IMR-90 (cell line): ENCODE measurements around the gene DNAH6. TPM values are rescaled to one million over a fixed set of nuclear protein-coding genes. Genes with fewer than 3 reads are reported as not detected.

Source experiments
- ATAC-seq: fragments of 200-7000 bp; cut with Tn5 transposase; 2 replicates; pipeline ENCODE4 v1.9.1; 2020; ENCODE audit warnings: low read depth, mild to moderate bottlenecking, moderate library complexity
- BruUV-seq: library from RNA; stranded (reverse); fragments of 400-500 nt; replicated peaks from 2 replicates; lab custom pipeline; 2021; lab: Mats Ljungman, UMichigan
- CTCF ChIA-PET: fragments of 300-600 bp; formaldehyde crosslinking; extraction: SDS; loops from one replicate; lab custom pipeline; 2021; ENCODE audit warnings: antibody characterized with exemption; lab: Yijun Ruan, JAX
- POLR2A ChIA-PET: fragments of 300-600 bp; sonication (Branson Sonifier 250); formaldehyde crosslinking; loops from one replicate; lab custom pipeline; 2022; ENCODE audit warnings: antibody characterized with exemption; ENCODE audit not compliant: unreplicated experiment; lab: Charles Lee
- DNase-seq: peaks from one replicate; pipeline ENCODE4 v3.0.0; 2013
- H2AFZ ChIP-seq: replicated peaks from 2 replicates; pipeline ENCODE3; 2013; ENCODE audit warnings: low read length, mild to moderate bottlenecking; ENCODE audit not compliant: poor library complexity
- H2AK5ac ChIP-seq: 2 replicates; pipeline ENCODE4 v1.6.1; 2013; ENCODE audit warnings: low read depth, low read length, inconsistent platforms
- H2AK9ac ChIP-seq: replicated peaks from 2 replicates; pipeline ENCODE3; 2013; ENCODE audit warnings: mild to moderate bottlenecking, low read depth, low read length, moderate library complexity; ENCODE audit not compliant: poor library complexity
- H2BK120ac ChIP-seq: 2 replicates; pipeline ENCODE4 v1.6.1; 2013; ENCODE audit warnings: low read depth, low read length, inconsistent platforms
- H2BK15ac ChIP-seq: 3 replicates; pipeline ENCODE4 v1.6.1; 2013; ENCODE audit warnings: low read depth, low read length, inconsistent platforms
- H2BK20ac ChIP-seq: 2 replicates; pipeline ENCODE4 v1.6.1; 2013; ENCODE audit warnings: low read depth, mild to moderate bottlenecking, inconsistent platforms, low read length, moderate library complexity
- H2BK5ac ChIP-seq: 2 replicates; pipeline ENCODE4 v1.6.1; 2013; ENCODE audit warnings: mild to moderate bottlenecking, low read depth, low read length, inconsistent platforms; ENCODE audit not compliant: poor library complexity, severe bottlenecking
- H3K14ac ChIP-seq: replicated peaks from 2 replicates; pipeline ENCODE4 v1.6.1; 2013; ENCODE audit warnings: low read depth, low read length, inconsistent platforms
- H3K18ac ChIP-seq: 2 replicates; pipeline ENCODE4 v1.6.1; 2013; ENCODE audit warnings: low read depth, low read length, control low read depth
- H3K23ac ChIP-seq: 2 replicates; pipeline ENCODE4 v1.6.1; 2013; ENCODE audit warnings: low read depth, low read length, inconsistent platforms
- H3K27ac ChIP-seq: 2 replicates; pipeline ENCODE4 v1.5.1; 2013; ENCODE audit warnings: mild to moderate bottlenecking, control low read depth, low read length; ENCODE audit not compliant: insufficient read depth
- H3K27me3 ChIP-seq: 2 replicates; pipeline ENCODE4 v1.6.1; 2013; ENCODE audit warnings: low read length; ENCODE audit not compliant: control insufficient read depth, insufficient read depth
- H3K36me3 ChIP-seq: 2 replicates; pipeline ENCODE4 v1.6.1; 2013; ENCODE audit warnings: low read length, mixed read lengths; ENCODE audit not compliant: control insufficient read depth, insufficient read depth
- H3K4ac ChIP-seq: 2 replicates; pipeline ENCODE4 v1.6.1; 2013; ENCODE audit warnings: low read depth, low read length, inconsistent platforms
- H3K4me1 ChIP-seq: 2 replicates; pipeline ENCODE4 v1.6.1; 2013; ENCODE audit warnings: low read length, mixed read lengths; ENCODE audit not compliant: control insufficient read depth, insufficient read depth
- H3K4me2 ChIP-seq: 2 replicates; pipeline ENCODE4 v1.6.1; 2013; ENCODE audit warnings: low read depth, mild to moderate bottlenecking, control low read depth, low read length, moderate library complexity
- H3K4me3 ChIP-seq: 2 replicates; pipeline ENCODE4 v1.5.1; 2013; ENCODE audit warnings: low read depth, mild to moderate bottlenecking, control low read depth, low read length, moderate library complexity; ENCODE audit not compliant: insufficient read depth
- H3K56ac ChIP-seq: 2 replicates; pipeline ENCODE4 v1.6.1; 2013; ENCODE audit warnings: low read length, inconsistent platforms; ENCODE audit not compliant: insufficient read depth; ENCODE audit errors: extremely low read depth
- H3K79me1 ChIP-seq, 2 experiments: 2 replicates each; pipeline ENCODE4 v1.6.1; 2013; ENCODE audit warnings: low read length in 2 of 2, inconsistent platforms in 1 of 2, low read depth in 1 of 2
- H3K9ac ChIP-seq: 2 replicates; pipeline ENCODE4 v1.6.1; 2013; ENCODE audit warnings: low read depth, low read length, control low read depth
- H3K9me1 ChIP-seq: 2 replicates; pipeline ENCODE4 v1.6.1; 2013; ENCODE audit warnings: low read length, inconsistent platforms; ENCODE audit not compliant: insufficient read depth
- H3K9me3 ChIP-seq: 2 replicates; pipeline ENCODE4 v1.6.1; 2013; ENCODE audit warnings: low read length; ENCODE audit not compliant: control insufficient read depth, insufficient read depth
- H4K20me1 ChIP-seq: 2 replicates; pipeline ENCODE4 v1.6.1; 2013; ENCODE audit warnings: low read length, inconsistent platforms; ENCODE audit not compliant: insufficient read depth
- H4K5ac ChIP-seq: 2 replicates; pipeline ENCODE4 v1.6.1; 2013; ENCODE audit warnings: mild to moderate bottlenecking, low read depth, low read length, control low read depth
- H4K8ac ChIP-seq, 2 experiments: 2 replicates each; pipeline ENCODE4 v1.6.1; 2013; ENCODE audit warnings: low read depth in 2 of 2, low read length in 2 of 2, control low read depth in 1 of 2, inconsistent platforms in 1 of 2
- H4K91ac ChIP-seq: 2 replicates; pipeline ENCODE4 v1.6.1; 2013; ENCODE audit warnings: low read depth, low read length, inconsistent platforms; ENCODE audit not compliant: insufficient read depth
- BHLHE40 ChIP-seq: fragments of 150-350 bp; IDR thresholded peaks from 2 replicates; pipeline ENCODE4 v1.6.1; 2016; ENCODE audit warnings: mild to moderate bottlenecking, low read depth, low read length
- CEBPB ChIP-seq: IDR thresholded peaks from 2 replicates; pipeline ENCODE4 v1.6.1; 2012; ENCODE audit warnings: low read depth, low read length, improper control_type of control experiment
- CHD1 ChIP-seq: IDR thresholded peaks from 2 replicates; pipeline ENCODE4 v1.6.1; 2012; ENCODE audit warnings: low read depth, low read length, improper control_type of control experiment
- FOS ChIP-seq: fragments of 150-350 bp; IDR thresholded peaks from 2 replicates; pipeline ENCODE4 v1.6.1; 2016; ENCODE audit warnings: low read depth, low read length
- MAFK ChIP-seq: IDR thresholded peaks from 2 replicates; pipeline ENCODE4 v1.6.1; 2012; ENCODE audit warnings: low read depth, low read length, improper control_type of control experiment
- MAZ ChIP-seq: IDR thresholded peaks from 2 replicates; pipeline ENCODE4 v1.6.1; 2012; ENCODE audit warnings: low read depth, mild to moderate bottlenecking, low read length, improper control_type of control experiment, moderate library complexity, borderline replicate concordance
- MXI1 ChIP-seq: IDR thresholded peaks from 2 replicates; pipeline ENCODE4 v1.6.1; 2012; ENCODE audit warnings: low read depth, mild to moderate bottlenecking, low read length, moderate library complexity, borderline replicate concordance
- NFE2L2 ChIP-seq: fragments of 150-350 bp; IDR thresholded peaks from 2 replicates; pipeline ENCODE4 v1.6.1; 2016; ENCODE audit warnings: low read depth, mild to moderate bottlenecking, low read length
- POLR2A ChIP-seq: IDR thresholded peaks from 2 replicates; pipeline ENCODE4 v1.6.1; 2012; ENCODE audit warnings: mild to moderate bottlenecking, low read depth, low read length
- RCOR1 ChIP-seq: IDR thresholded peaks from 2 replicates; pipeline ENCODE4 v1.6.1; 2012; ENCODE audit warnings: mild to moderate bottlenecking, low read length, improper control_type of control experiment; ENCODE audit not compliant: insufficient replicate concordance
- RFX5 ChIP-seq: IDR thresholded peaks from 2 replicates; pipeline ENCODE4 v1.8.0; 2012; ENCODE audit warnings: low read depth, mild to moderate bottlenecking, low read length, moderate library complexity
- SMC3 ChIP-seq: fragments of 150-350 bp; IDR thresholded peaks from 2 replicates; pipeline ENCODE4 v1.6.1; 2016; ENCODE audit warnings: low read depth, mild to moderate bottlenecking, antibody characterized with exemption, low read length, moderate library complexity
- WGBS, 2 experiments: methylation state at CpG; one replicate each; pipeline versions ENCODE4 v1.1.5 to v1.1.7; 2013; ENCODE audit warnings: missing lambda C conversion rate in 2 of 2; ENCODE audit not compliant: insufficient read length in 1 of 2; ENCODE audit errors: extremely low coverage in 2 of 2; 5-methylcytosine and 5-hydroxymethylcytosine counted together
- dilution Hi-C: fragments of 300-500 bp; cut with HindIII; formaldehyde crosslinking; loops from one replicate; pipeline ENCODE4 v1.14.3; 2018; ENCODE audit warnings: low sequenced_read_pairs; ENCODE audit not compliant: unreplicated experiment
- in situ Hi-C: fragments of 300-500 bp; cut with MboI; formaldehyde crosslinking; loops from 3 replicates; pipeline ENCODE4 v1.14.3; 2019; ENCODE audit warnings: low sequenced_read_pairs, inconsistent platforms, mixed read lengths
- intact Hi-C: fragments of 100-400 bp; cut with micrococcal nuclease; formaldehyde crosslinking; loops from 2 replicates; pipeline ENCODE4 v1.10.0; 2022
- polyA plus RNA-seq, 3 experiments: library from polyadenylated mRNA; depleted of rRNA; stranded (reverse); fragments of >200 nt; gene quantifications; 2 replicates each; pipeline ENCODE4 v1.2.3, GENCODE V29; 2012; ENCODE audit warnings: low replicate concordance in 1 of 3
- total RNA-seq: library from RNA; depleted of rRNA; stranded (reverse); fragments of >200 nt; gene quantifications from 2 replicates; pipeline ENCODE4 v1.2.3, GENCODE V29; 2012
- TF ChIP-seq, protein P1 (sequence below): conservative IDR thresholded peaks from 2 replicates; pipeline ENCODE4 v1.5.1; 2012; ENCODE audit warnings: mild to moderate bottlenecking, low read depth, low read length, improper control_type of control experiment
- TF ChIP-seq, protein P2 (sequence below): fragments of 150-350 bp; IDR thresholded peaks from 2 replicates; pipeline ENCODE4 v1.6.1; 2017; ENCODE audit warnings: mild to moderate bottlenecking, antibody characterized with exemption, low read length, low read depth
- TF ChIP-seq, protein P3 (sequence below): fragments of 150-350 bp; IDR thresholded peaks from 2 replicates; pipeline ENCODE4 v1.6.1; 2016; ENCODE audit warnings: low read depth, mild to moderate bottlenecking, low read length, moderate library complexity, borderline replicate concordance

DNAH6 gene
- total and polyA plus RNA-seq, 2 of the 4 experiments (the other 2 are of a cell fraction): under 0.01 to 0.07 TPM

DNA sequence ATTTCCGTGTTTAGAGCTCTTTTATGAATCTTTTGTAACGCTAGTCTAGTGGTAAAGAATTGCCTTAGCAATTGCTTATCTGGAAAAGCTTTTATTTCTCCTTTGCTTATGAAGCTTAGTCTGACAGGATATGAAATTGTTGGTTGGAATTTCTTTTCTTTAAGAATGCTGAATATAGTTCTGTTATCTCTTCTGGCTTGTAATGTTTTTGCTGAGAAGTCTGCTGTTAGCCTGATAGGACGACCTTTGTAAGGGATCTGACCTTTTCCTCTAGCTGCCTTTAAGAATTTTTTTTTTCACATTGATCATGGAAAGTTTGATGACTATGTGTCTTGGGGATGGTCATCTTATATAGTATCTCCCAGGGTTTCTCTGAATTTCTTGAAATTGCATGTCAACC, 263.5 kb downstream of the DNAH6 start:
- H3K27ac ChIP-seq: no peak overlapping the region
- CTCF ChIA-PET: interaction anchor here (1.0 kb wide), 1 partner anchor 24 kb away, joined by 3 read pairs; no protein-coding TSS in a partner anchor
- H4K8ac ChIP-seq: no peak overlapping the region
- no peak overlapping the region for H3K4me3 ChIP-seq
- H2AFZ ChIP-seq: no peak overlapping the region
- no peaks in the 10 kb centered on the region for H3K36me3 ChIP-seq
- no peak overlapping the region for H3K9ac ChIP-seq
- no peak overlapping the region for H4K91ac ChIP-seq
- dilution Hi-C loops: no loop called here
- DNase-seq: no peak
- in situ Hi-C loops: no loop called here
- BruUV-seq: no TSS peak
- no peaks in the 10 kb centered on the region for H3K9me3 ChIP-seq
- H2AK5ac ChIP-seq: no peak overlapping the region
- no peak overlapping the region for H2BK5ac ChIP-seq
- no peaks in the 10 kb centered on the region for H3K9me1 ChIP-seq
- no peak for ATAC-seq
- H2AK9ac ChIP-seq: no peak overlapping the region
- no peaks in the 10 kb centered on the region for H4K20me1 ChIP-seq
- no peak overlapping the region for H3K18ac ChIP-seq
- no peak overlapping the region for H4K5ac ChIP-seq
- no peak for TF ChIP-seq RFX5
- no peak for TF ChIP-seq MAZ
- no peak for TF ChIP-seq FOS
- TF ChIP-seq SMC3: no peak
- TF ChIP-seq, protein P1, sequence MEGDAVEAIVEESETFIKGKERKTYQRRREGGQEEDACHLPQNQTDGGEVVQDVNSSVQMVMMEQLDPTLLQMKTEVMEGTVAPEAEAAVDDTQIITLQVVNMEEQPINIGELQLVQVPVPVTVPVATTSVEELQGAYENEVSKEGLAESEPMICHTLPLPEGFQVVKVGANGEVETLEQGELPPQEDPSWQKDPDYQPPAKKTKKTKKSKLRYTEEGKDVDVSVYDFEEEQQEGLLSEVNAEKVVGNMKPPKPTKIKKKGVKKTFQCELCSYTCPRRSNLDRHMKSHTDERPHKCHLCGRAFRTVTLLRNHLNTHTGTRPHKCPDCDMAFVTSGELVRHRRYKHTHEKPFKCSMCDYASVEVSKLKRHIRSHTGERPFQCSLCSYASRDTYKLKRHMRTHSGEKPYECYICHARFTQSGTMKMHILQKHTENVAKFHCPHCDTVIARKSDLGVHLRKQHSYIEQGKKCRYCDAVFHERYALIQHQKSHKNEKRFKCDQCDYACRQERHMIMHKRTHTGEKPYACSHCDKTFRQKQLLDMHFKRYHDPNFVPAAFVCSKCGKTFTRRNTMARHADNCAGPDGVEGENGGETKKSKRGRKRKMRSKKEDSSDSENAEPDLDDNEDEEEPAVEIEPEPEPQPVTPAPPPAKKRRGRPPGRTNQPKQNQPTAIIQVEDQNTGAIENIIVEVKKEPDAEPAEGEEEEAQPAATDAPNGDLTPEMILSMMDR: no peak
- TF ChIP-seq, protein P2, sequence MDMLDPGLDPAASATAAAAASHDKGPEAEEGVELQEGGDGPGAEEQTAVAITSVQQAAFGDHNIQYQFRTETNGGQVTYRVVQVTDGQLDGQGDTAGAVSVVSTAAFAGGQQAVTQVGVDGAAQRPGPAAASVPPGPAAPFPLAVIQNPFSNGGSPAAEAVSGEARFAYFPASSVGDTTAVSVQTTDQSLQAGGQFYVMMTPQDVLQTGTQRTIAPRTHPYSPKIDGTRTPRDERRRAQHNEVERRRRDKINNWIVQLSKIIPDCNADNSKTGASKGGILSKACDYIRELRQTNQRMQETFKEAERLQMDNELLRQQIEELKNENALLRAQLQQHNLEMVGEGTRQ: no peak
- TF ChIP-seq CEBPB: no peak
- no peak for TF ChIP-seq CHD1
- no peak for TF ChIP-seq MXI1
- no peak for TF ChIP-seq MAFK
- TF ChIP-seq POLR2A: no peak
- TF ChIP-seq, protein P3, sequence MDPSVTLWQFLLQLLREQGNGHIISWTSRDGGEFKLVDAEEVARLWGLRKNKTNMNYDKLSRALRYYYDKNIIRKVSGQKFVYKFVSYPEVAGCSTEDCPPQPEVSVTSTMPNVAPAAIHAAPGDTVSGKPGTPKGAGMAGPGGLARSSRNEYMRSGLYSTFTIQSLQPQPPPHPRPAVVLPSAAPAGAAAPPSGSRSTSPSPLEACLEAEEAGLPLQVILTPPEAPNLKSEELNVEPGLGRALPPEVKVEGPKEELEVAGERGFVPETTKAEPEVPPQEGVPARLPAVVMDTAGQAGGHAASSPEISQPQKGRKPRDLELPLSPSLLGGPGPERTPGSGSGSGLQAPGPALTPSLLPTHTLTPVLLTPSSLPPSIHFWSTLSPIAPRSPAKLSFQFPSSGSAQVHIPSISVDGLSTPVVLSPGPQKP: no peak
- TF ChIP-seq BHLHE40: no peak
- no peak for TF ChIP-seq RCOR1
- TF ChIP-seq NFE2L2: no peak
- POLR2A ChIA-PET: no interaction called here
- no peak overlapping the region for H3K4me2 ChIP-seq
- H3K79me1 ChIP-seq: no peaks in the 10 kb centered on the region
- no peak overlapping the region for H3K23ac ChIP-seq
- H3K4ac ChIP-seq: no peak overlapping the region
- no peak overlapping the region for H3K14ac ChIP-seq
- no CpG with 5 or more reads among the region's 3 CpGs for WGBS, 2 experiments
- H2BK20ac ChIP-seq: no peak overlapping the region
- peaks cover 3% of the 10 kb centered on the region; the same call in 1 of the 2 replicates for H3K4me1 ChIP-seq
- intact Hi-C loops: no loop called here
- H3K27me3 ChIP-seq: no peaks in the 10 kb centered on the region
- no peak overlapping the region for H2BK120ac ChIP-seq
- no peak overlapping the region for H3K56ac ChIP-seq
- H2BK15ac ChIP-seq: no peak overlapping the region
